GM19035 (cell line): ENCODE results near the gene PPP4R4.

Experiments
- ATAC-seq: cut with Tn5 transposase; IDR thresholded peaks from one replicate; pipeline ENCODE4 v1.9.1; 2021; ENCODE audit not compliant: unreplicated experiment

Gene PPP4R4, protein sequence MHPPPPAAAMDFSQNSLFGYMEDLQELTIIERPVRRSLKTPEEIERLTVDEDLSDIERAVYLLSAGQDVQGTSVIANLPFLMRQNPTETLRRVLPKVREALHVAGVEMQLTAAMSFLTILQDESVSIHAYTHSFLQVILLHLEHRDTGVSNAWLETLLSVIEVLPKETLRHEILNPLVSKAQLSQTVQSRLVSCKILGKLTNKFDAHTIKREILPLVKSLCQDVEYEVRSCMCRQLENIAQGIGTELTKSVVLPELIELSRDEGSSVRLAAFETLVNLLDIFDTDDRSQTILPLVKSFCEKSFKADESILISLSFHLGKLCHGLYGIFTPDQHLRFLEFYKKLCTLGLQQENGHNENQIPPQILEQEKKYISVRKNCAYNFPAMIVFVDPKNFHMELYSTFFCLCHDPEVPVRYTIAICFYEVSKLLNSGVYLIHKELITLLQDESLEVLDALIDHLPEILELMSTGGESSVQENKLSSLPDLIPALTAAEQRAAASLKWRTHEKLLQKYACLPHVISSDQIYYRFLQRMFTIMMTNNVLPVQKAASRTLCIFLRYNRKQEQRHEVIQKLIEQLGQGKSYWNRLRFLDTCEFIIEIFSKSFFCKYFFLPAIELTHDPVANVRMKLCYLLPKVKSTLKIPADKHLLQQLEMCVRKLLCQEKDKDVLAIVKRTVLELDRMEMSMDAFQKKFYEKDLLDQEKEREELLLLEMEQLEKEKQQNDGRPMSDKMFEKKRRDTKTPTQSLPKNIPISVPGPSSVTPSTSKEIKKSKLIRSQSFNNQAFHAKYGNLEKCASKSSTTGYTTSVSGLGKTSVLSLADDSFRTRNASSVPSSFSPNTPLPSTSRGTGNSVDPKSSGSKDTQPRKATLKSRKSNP

DNA sequence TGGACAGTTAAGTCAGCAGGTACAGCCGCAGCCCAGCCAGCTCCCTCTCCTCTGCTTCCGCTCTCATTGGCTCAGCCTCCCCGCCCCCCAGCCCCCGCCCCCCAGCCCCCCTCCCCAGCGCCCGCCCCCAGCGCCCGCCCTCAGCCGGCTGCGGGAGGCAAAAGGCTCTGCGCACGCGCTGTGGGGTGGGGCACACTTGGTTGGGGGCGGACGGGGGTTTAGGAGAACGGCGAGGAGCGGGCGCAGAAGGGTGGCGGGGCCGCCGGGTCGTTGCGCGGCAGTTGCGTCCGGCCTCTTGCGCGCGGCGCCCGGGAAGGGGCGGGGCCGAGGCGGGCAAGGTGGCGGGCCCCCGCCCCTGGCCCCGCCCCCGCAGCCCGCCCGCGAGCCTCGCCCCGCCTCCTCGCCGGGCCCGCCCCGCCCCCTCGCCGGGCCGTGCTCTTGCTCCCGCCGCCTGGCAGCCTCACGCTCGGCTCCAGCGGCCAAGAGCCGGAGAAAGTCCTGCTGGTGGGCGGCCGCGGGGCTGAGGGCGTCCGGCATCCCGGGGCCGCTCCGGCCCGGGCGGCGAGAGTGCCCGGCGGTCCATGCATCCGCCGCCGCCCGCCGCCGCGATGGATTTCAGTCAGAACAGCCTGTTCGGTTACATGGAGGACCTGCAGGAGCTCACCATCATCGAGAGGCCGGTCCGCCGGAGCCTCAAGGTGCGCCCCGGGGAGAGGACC, at the start of gene PPP4R4:
Gene PPP4R4 (plus strand): TSS at position 438 of the 719 bp plus-strand sequence. CDS start 144 bp downstream, at position 582.
- peak; percentile 78 for ATAC-seq

DNA sequence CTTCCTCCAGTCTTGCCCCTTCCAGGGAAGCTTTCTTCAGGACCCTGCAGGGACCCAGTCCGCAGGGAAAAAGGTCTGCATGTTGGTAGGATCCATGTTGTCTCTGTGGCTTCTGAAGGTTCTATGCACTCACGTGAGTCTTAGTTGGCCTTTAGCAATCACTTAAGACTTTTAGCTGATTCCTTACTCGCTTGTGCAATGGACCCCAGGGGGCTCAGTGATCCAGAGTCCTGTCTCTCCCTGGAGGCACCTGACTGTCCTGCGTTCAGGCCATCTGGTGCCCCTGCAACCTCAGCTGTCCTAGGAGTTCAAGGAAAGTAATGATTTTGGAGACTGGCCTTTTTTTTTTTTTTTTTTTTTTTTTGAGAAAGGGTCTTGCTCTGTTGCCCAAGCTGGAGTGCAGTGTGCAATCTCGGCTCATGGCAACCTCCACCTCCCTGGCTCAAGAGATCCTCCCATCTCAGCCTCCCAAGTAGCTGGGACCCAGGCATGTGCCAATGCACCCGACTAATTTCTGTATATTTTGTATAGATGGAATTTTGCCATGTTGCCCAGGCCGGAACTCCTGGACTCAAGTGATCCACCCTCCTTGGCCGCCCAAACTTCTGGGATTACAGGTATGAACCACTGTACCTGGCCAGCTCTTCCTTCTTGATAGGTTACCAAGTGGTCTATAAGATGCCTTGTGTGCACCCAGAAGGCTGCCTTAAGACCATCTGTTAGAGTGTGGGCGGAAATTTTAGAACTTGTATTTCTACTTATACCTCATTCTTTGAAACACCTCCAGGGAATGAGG, 49.3 kb upstream of the PPP4R4 start:
- no peak for ATAC-seq

DNA sequence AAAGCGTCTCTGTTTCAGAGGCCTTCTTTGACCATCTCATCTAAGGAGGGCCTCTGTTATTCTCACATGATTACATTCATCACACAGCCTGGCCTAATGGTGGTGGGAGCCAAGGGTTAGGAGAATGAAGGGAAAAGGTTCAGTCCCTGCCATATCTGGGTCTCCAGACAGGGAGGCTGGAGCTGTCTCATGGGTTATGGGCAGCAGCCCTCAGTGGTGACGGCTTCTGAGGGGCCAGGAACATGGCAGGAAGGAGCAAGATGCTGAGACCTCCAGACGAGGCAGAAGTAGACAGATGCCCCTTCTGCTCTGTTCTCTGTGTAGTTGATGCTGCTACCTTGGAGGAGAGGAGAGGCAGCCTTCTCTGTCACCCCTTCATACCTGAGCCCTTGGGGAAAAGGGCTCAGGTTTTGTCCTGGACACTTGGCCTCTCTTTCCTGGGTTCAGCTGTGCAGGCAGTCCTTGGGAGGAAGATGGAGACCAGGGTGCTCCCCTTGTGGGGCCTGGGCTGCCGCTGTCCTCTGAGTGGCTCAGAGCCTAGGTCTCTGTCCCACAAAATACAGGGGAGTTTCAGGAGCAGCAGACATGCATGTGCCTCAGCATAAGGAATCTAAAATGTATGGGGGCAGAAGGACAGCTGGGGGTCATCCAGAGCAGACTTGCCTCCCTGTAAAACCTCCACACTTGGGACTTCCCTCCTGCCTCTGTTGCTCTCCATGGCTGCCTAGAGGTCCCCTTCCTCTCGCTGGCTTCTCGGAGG, 48.3 kb upstream of the PPP4R4 start:
- ATAC-seq = no peak

DNA sequence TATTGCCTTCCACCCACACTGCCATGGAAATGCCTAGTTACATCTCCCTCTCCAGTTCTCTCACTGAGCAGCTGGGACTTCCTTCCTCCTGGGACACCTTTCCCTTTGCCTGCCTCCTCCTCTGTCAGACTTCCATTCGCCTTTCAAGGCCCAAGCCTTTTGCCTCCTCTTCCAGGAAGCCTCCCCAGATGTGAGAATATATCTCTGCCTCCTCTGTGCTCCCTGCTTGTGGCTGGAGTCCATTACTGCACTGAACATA, 47.8 kb upstream of the PPP4R4 start:
- no peak for ATAC-seq

DNA sequence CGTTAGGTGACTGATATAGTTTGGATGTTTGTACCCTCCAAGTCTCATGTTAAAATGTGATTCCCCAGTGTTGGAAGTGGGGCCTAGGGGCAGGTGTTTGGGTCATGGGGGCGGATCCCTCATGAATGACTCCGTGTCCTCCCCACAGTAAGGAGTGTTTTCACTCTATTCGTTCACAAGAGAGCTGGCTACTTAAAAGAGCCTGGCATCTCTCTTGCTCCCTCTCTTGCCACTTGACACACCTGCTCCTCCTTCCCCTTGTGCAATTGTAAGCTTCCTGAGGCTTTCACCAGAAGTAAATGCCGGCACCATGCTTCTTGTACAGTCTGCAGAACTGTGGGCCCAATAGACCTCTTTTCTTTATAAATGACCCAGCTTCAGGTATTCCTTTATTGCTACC, 47.3 kb upstream of the PPP4R4 start:
- no peak for ATAC-seq

DNA sequence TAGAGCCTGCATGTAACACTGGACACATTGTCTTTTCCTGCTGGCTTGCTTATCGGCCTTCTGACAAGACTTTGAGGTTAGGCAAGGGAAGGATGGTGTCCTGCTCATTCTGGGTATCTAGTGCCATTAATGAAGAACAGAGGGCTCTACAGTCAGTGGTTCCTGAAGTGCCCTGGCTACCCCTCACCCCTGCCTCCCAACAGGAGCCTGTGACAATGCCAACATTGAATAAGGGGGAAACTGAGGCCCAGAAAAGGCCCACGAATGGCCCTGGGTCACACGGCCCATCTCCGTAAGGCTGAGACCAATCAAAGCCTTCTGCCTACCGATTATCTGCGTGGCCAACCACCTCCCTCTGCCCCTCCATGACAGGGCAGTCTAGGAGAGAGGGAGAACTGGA, 46.8 kb upstream of the PPP4R4 start:
- no peak for ATAC-seq

DNA sequence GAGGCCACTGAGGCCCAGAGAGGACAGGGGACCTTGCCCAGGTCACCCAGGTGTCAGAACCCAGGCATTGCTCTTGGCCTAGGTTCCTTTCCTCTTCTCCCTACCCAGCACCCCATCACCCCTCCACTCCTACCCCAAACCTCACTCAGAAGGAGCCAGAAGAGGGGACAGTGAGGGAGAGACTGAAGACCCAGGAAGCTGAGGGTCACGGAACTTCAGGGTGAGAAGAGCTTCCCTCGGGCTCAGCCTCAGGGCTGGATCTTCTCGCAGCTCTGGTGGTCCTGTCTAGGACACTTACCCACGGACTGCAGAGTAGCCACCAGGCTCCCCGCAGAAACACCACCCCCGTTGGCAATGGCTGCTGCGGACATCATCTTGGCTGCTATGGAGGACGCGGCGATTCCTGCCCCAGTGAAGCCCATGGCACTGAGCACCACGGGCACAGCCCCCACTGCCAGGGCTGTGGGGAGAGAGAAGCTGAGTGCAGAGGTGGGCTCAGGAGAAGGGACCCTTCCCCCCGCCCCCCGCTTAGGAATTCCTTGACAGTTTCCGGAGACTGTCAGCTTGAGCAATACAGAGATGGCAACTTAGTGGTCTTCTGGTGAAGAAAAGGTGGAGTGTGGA, 45.8 kb upstream of the PPP4R4 start:
- no peak for ATAC-seq

DNA sequence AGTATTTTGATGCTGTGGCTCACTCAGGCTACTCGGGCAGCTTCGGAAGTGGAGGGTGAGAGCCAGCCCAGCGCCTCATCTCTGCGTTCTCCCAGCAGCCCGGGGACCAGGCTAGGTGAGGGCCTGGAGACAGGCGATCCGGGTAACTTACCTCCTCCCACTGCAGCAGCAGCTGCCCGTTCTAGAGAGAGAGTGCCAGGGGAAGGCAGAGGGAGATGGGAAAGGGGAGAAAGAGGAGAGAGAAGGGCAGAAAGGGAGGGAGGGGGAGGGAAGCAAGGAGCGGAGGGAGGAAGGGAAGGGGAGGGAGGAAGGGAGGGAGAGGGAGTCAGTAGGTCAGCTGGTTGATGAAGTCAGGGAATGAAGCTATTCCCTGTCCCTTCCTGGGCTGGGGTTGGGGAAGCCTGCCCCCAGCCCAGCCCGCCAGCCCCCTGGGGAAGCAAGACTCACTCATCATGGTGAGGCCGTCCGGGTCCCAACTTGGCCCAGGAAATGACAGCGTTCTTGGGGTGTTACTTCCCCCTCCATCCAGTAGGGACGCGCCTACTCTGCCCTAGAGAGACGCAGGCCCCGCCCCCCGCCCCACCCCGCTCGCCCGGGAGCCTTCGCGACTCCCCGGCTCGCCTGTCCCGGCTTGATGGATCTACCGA, 44.9 kb upstream of the PPP4R4 start, which contains the start of gene IFI27L2:
Gene IFI27L2 (minus strand): TSS at position 494 of the 647 bp plus-strand sequence. CDS start 40 bp downstream, at position 454.
- peak; percentile 89 for ATAC-seq

DNA sequence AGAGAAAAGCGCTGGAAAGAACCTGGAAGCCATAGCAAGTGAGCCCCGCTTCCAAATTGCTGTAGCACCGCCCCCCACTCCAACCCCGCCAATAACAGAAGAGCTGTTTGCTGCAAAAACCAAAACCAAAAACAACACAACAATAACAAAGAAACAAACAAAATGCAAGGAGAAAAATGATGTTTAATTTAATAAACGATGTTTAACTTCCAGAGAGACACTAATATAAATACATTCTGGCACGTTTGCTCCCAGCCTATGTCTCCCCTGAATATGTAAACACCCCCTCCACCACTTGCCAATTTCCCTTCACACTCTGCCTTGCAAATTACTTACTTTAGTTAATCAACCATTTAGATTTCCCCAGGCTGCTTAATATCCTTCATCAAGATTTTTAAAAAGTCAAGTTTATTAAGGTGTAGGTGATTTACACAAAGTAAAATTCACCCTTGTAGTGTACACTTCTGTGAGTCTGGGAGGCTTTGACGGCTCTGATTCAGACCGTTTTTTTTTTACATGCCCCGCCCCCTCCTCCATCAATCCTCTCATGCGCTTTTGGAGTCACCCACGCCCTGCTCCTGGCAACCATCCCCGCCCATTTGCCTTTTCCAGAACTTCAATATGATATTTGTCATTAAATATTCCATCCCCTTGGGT, 44.2 kb upstream of the PPP4R4 start:
- ATAC-seq = no peak

DNA sequence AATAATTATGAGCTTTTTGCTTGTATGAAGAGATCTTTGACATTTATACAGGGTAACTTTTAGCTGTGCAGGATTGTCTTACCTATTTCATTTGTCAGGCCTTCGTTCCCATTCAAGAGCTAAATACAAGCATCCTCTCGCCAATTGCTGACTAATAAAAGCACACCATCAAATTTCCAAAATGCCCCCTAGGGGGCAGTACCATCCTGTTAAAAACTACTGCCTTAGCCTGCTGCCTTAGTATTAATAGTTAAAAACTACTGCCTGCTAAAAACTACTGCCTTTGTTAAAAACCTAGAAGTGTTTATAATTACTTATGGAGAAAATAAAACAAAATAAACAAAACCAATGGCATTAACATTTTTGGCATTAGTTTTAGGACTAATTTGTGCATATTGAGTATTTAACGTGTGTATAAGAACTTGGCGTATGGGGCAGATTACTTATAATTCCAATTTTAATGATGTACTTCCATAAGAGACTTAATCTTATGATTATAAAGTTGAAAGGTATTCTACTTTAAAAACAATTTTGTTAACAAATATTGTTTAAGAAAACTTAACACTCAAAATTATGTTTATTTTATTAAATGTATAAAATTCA, 41.7 kb upstream of the PPP4R4 start:
- ATAC-seq = no peak

DNA sequence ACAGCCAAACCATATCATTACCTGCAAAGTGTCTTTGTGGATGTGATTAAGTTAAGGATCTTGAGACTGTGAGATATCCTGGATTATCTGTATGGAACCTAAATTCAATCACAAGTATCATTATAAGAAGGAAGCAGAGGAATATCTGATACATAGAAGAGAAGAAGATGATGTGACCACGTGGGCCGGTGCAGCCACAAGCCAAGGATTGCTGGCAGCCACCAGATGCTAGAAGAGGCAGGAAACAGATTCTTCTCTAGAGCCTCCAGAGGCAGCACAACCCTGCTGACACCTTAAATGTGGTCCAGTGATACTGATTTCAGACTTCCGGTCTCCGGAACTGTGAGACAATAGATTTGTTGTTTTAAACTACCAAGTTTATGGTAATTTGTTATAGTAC, 38.6 kb upstream of the PPP4R4 start:
- ATAC-seq = no peak

DNA sequence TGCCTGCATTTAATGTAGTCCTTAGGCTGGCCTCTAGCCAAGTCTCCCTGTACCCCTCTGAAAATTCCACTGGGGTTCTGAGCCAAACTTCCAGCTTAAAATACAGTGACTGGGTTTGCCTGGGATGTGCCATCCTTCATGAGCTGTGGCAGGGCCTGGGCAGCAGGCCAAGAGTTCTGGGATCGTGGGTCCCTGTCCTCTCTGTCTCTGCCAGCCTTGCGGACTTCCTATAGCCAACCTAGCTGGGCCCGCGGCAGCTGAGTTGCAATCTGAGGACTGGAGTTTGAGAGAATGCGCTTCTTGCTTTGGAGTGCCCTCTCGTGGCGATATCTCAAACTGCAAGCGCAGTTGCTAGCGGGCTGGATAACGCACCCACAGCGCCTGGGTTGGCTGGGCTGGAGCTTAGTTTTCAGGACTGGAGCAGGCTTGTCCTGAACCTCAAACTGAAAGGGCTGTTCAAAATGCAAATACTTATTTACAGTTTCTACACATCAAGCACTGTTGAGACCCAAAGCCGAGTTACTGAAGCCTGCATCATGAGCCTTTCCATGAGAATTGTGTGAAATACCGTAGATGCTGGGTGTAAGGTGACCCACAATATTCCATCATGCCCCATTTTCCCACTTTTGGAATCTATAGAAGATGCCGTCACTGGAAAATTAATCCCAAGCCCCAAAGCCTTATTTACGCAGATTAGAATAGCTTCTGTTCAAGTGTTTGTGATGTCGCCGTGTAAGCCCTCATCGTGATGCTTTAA, 37.4 kb upstream of the PPP4R4 start:
- peak; percentile 81 for ATAC-seq

DNA sequence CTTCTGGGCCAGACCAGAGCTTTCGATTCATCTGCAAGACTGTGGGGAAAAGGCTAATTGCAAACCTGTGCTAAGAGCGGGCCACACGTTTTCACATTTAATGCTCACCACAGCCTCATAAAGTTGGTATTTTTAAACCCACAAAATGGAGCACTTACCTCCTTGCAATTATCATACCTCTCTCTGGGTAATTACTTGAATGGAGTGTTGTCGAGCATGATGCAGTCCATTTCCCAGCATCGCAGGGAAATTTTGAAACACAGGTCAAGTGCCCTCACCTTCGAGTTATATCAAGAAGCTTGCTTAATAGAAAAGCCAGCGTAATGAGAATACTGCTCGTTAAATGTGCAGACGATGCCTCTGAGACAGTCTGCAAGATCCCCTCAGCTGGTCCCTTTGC, 35.9 kb upstream of the PPP4R4 start:
- ATAC-seq = no peak

DNA sequence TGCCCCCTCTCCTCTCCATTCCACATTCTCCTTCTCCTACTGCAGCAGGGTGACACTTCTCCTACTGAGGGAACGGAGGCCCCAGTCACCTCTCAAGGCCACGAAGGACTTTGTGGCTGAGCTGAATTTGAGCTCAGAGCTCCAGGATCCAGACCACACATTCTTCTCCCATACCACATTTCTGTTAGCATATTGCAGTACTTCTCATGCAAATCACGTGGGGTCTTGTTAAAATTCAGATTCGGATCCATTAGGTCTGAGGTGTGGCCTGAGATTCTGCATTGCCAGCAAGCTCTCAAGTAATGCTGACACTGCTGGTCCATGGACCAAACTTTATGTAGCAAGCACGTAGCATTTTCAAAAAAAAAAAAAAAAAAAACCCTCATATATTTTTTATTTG, 35.1 kb upstream of the PPP4R4 start:
- no peak for ATAC-seq

DNA sequence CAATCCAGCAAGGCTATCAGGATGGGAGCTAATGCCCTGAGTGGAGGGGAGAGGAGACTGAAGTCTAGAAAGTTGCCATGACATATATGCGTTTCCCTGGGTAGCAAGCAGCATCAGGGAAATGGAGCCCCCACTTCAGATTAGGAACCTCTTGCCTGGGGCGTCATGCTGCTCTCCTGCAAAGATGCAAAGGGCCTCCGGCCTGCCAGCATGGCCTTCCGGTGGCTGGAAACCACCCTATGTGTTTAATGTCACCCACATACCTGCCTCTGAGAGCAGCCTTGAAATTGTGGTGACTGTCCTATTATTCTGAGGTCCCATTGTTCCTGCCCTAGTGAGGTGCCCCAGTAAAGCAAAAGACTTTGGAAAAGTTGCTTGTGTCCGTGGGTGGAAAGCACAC, 34.7 kb upstream of the PPP4R4 start:
- ATAC-seq = no peak

DNA sequence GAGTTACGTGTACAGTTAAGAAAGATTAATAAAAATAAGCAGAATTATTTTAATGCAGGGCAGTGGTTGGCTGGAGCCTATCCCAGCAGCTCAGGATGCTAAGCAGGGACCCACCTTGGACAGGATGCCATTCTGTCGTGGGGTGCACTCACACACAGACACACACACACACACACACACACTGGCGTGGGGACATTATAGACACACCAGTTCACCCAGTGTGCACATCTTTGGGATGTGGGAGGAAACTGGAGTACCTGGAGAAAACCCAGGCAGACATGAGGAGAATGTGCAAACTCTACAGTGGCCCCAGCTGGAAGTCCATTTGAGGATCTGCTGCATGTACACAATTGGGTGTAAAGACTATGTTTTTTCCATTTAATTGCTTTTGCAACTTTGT, 31.9 kb upstream of the PPP4R4 start:
- no peak for ATAC-seq

DNA sequence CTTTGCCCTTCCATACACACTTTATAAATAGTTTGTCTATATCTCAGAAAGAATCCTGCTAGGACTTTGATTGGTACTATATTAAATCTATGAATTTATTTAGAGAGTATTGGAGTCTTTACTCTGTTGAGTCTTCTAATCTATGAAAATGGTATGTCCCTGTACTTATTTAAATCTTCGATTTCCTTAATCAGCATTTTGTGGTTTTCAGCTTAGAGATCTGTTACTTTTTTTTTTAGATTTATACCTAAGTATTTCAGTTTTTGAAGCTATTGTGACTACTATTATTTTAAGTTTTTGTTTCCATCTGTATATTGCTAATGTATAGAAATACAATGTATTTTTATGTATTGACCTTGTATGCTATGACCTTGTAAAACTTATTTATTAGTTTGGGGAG, 31.3 kb upstream of the PPP4R4 start:
- ATAC-seq = no peak

DNA sequence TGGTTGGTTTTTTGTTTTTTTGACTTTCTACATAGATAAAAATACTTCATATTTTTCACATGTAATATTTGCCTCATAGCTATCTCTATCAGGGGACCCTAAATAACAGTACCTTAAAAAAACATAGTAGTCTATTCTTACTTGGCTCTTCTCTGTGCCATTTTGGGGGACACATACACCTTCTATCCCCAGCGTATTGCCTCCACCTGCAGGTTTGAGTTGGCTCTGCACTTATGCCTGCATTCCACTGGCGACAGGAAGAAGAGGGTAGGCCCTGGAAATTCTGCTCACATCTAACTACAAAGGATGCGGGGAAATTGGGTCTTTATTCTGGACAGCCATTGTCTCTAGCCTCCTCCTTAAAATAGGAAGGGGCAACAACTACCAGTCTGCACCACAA, 30.9 kb upstream of the PPP4R4 start:
- no peak for ATAC-seq
